Endothelial cell (in vitro differentiated cells): ENCODE measurements around the gene C20orf204. TPM values are rescaled to one million over a fixed set of nuclear protein-coding genes. Genes with fewer than 3 reads are reported as not detected.
A peak's percentile ranks its signal among the peaks of the same experiment; 100 is the strongest.

Experiments
- DNase-seq: peaks from one replicate; pipeline ENCODE4 v3.0.0; 2021; ENCODE audit warnings: low spot score
- H3K27ac Mint-ChIP-seq: one replicate; pipeline ENCODE4 v1.8.0; 2021; ENCODE audit warnings: mixed read lengths, inconsistent platforms; ENCODE audit not compliant: unreplicated experiment
- H3K27me3 Mint-ChIP-seq: one replicate; pipeline ENCODE4 v1.8.0; 2021; ENCODE audit warnings: mild to moderate bottlenecking, moderate library complexity, mixed read lengths, inconsistent platforms; ENCODE audit not compliant: unreplicated experiment
- H3K36me3 Mint-ChIP-seq: one replicate; pipeline ENCODE4 v1.8.0; 2021; ENCODE audit warnings: mild to moderate bottlenecking, low read depth, mixed read lengths, inconsistent platforms; ENCODE audit not compliant: unreplicated experiment
- H3K4me1 Mint-ChIP-seq: one replicate; pipeline ENCODE4 v1.8.0; 2021; ENCODE audit warnings: mild to moderate bottlenecking, mixed read lengths, inconsistent platforms; ENCODE audit not compliant: unreplicated experiment
- H3K4me3 Mint-ChIP-seq: one replicate; pipeline ENCODE4 v1.8.0; 2021; ENCODE audit warnings: mild to moderate bottlenecking, mixed read lengths, inconsistent platforms; ENCODE audit not compliant: unreplicated experiment
- H3K9me3 Mint-ChIP-seq: one replicate; pipeline ENCODE4 v1.8.0; 2021; ENCODE audit warnings: mixed read lengths, inconsistent platforms; ENCODE audit not compliant: unreplicated experiment
- CTCF ChIP-seq: fragments of 200-600 bp; sonication (generic); IDR thresholded peaks from one replicate; pipeline ENCODE4 v1.5.0; 2021; ENCODE audit warnings: antibody characterized with exemption; ENCODE audit not compliant: unreplicated experiment
- total RNA-seq: library from RNA; stranded (reverse); fragmentation: NEBNext Ultra II Directional; extraction: Animal tissue kit (Norgen Biotek cat#: 25700); gene quantifications from one replicate; pipeline ENCODE4 v1.2.1, GENCODE V29; 2021; ENCODE audit not compliant: unreplicated experiment

The C20orf204 gene
- total RNA-seq, 1 donor from 2014 or later = 14.2 TPM

GRCh38 chr20:64048402-64049044 lies 12.5 kb downstream of the C20orf204 start:
- Mint-ChIP-seq H3K9me3 (no peaks in the 10 kb centered on the region), H3K27me3 (peaks cover 16% of the 10 kb centered on the region), H3K27ac (no peak overlapping the region), H3K4me3 (no peak overlapping the region), H3K36me3 (peaks cover 21% of the 10 kb centered on the region), H3K4me1 (peaks cover 53% of the 10 kb centered on the region)
- no peak for DNase-seq
- TF ChIP-seq CTCF = no peak

- Mint-ChIP-seq H3K4me1 (peaks cover 52% of the 10 kb centered on the region), H3K27ac (no peak within 1 kb of the TSS)
- peak; percentile 73 for DNase-seq
Observed at GRCh38 chr20:64049060-64049877, 13.3 kb downstream of the C20orf204 start, which contains the start of gene SOX18. Gene SOX18, minus strand, starts transcription at chr20:64049639. Its CDS starts 123 bp downstream, at chr20:64049516.

GRCh38 chr20:64049878-64050260 lies 13.9 kb downstream of the C20orf204 start:
- Mint-ChIP-seq H3K27me3 (peaks cover 12% of the 10 kb centered on the region), H3K4me3 (peak overlapping the region; percentile 65), H3K36me3 (peaks cover 21% of the 10 kb centered on the region), H3K9me3 (no peaks in the 10 kb centered on the region), H3K27ac (no peak overlapping the region), H3K4me1 (peaks cover 50% of the 10 kb centered on the region)
- DNase-seq = no peak
- no peak for TF ChIP-seq CTCF

More at GRCh38 chr20:64049060-64049877, 13.3 kb downstream of the C20orf204 start, which contains the start of gene SOX18:
- Mint-ChIP-seq H3K36me3 (peaks cover 21% of the 10 kb centered on the region), H3K27me3 (peaks cover 12% of the 10 kb centered on the region), H3K9me3 (no peaks in the 10 kb centered on the region), H3K4me3 (peak within 1 kb of the TSS; percentile 90)
- TF ChIP-seq CTCF = no peak

GRCh38 chr20:64050261-64051032 lies 14.5 kb downstream of the C20orf204 start:
- no peak overlapping the region for H3K27ac Mint-ChIP-seq
- H3K9me3 Mint-ChIP-seq = no peaks in the 10 kb centered on the region
- peaks cover 21% of the 10 kb centered on the region for H3K36me3 Mint-ChIP-seq
- DNase-seq = no peak
- H3K4me3 Mint-ChIP-seq = no peak overlapping the region
- peaks cover 51% of the 10 kb centered on the region for H3K4me1 Mint-ChIP-seq
- peaks cover 17% of the 10 kb centered on the region for H3K27me3 Mint-ChIP-seq
- TF ChIP-seq CTCF = no peak
